ENCODE results near the gene MACF1. TPM values are rescaled to one million over a fixed set of nuclear protein-coding genes. Genes with fewer than 3 reads are reported as not detected.

Gene MACF1
- polyA plus RNA-seq, 1 of the 3 experiments (the other 2 are of a cell fraction): 37.6 TPM

- no peak overlapping the region for H2AFZ ChIP-seq (ENCODE audit: low read depth)
- H3K9ac ChIP-seq: no peak overlapping the region
- no peaks in the 10 kb centered on the region for H3K27me3 ChIP-seq (ENCODE audit: insufficient read depth)
- no peaks in the 10 kb centered on the region for H3K9me2 ChIP-seq
- H3K27ac ChIP-seq (ENCODE audit: low read depth in 2 of 2, low read length in 1 of 2): no peak overlapping the region
- H3F3A ChIP-seq (replicated peaks; ENCODE audit: insufficient read depth): peaks cover 9% of the 10 kb centered on the region
- no peak for TF ChIP-seq PBX3 (IDR thresholded peaks at IDR 0.05)
- TF ChIP-seq MAX (IDR thresholded peaks at IDR 0.05; ENCODE audit: low read depth): no peak
- no peak for TF ChIP-seq EP300 (IDR thresholded peaks at IDR 0.05; ENCODE audit: borderline replicate concordance in 1 of 2, low read depth in 1 of 2, low read length in 1 of 2)
- no peak for TF ChIP-seq MXI1 (IDR thresholded peaks at IDR 0.05; ENCODE audit: low read depth, low read length)
- no peak for TF ChIP-seq ELF1 (IDR thresholded peaks at IDR 0.05)
- ChIA-PET CTCF (interaction anchor here (0.6 to 2.6 kb wide), 3 partner anchors 15 to 149 kb away, joined by 3 to 16 read pairs (median 5); no protein-coding TSS in a partner anchor), POLR2A (no interaction called here)
- peaks cover 33% of the 10 kb centered on the region for H4K20me1 ChIP-seq (ENCODE audit: insufficient read depth)
- H3K9me3 ChIP-seq: no peaks in the 10 kb centered on the region
- H3K4me1 ChIP-seq (ENCODE audit: control insufficient read depth in 1 of 2, insufficient read depth in 2 of 2, low read depth in 1 of 2, low read length in 1 of 2): no peaks in the 10 kb centered on the region; a peak in 1 of 4 replicates
- H3K79me2 ChIP-seq (ENCODE audit: insufficient read depth): peaks cover 76% of the 10 kb centered on the region
- no peak for DNase-seq
- H3K36me3 ChIP-seq (replicated peaks in 1 of 2; ENCODE audit: control insufficient read depth in 1 of 2, insufficient read depth in 2 of 2, low read length in 1 of 2): peaks cover 85% of the 10 kb centered on the region in 2 experiments
- H3K4me2 ChIP-seq: no peak overlapping the region
- no peak overlapping the region for H3K4me3 ChIP-seq (ENCODE audit: low read depth in 2 of 2, low read length in 1 of 2)
Measured at GRCh38 chr1:39425634-39426033, 221.1 kb downstream of the MACF1 start.

- H3K36me3 ChIP-seq (replicated peaks in 1 of 2; ENCODE audit: control insufficient read depth in 1 of 2, insufficient read depth in 2 of 2, low read length in 1 of 2): peaks cover 92% of the 10 kb centered on the region in 2 experiments
- no peak overlapping the region for H3K4me2 ChIP-seq
- POLR2A ChIA-PET: no interaction called here
- H3K79me2 ChIP-seq (ENCODE audit: insufficient read depth): peaks cover 69% of the 10 kb centered on the region
- H3K9ac ChIP-seq: no peak overlapping the region
- TF ChIP-seq CHD2 (IDR thresholded peaks at IDR 0.05; ENCODE audit: low read length, partially characterized antibody) (no peak), RFX5 (IDR thresholded peaks at IDR 0.05; ENCODE audit: low read length) (no peak), USF2 (IDR thresholded peaks at IDR 0.05; ENCODE audit: borderline replicate concordance, low read depth, low read length) (no peak), RAD21 (IDR thresholded peaks at IDR 0.05; ENCODE audit: low read length) (no peak), PBX3 (IDR thresholded peaks at IDR 0.05) (no peak), FOSL2 (IDR thresholded peaks at IDR 0.05; ENCODE audit: borderline replicate concordance, low read depth) (no peak), EP300 (IDR thresholded peaks at IDR 0.05; ENCODE audit: borderline replicate concordance in 1 of 2, low read depth in 1 of 2, low read length in 1 of 2) (no peak), NFIC (IDR thresholded peaks at IDR 0.05; ENCODE audit: borderline replicate concordance) (no peak), GABPA (IDR thresholded peaks at IDR 0.05; ENCODE audit: low read depth) (no peak), JUND (IDR thresholded peaks at IDR 0.05) (no peak), ELF1 (IDR thresholded peaks at IDR 0.05) (no peak), GATA2 (CRISPR knock-in tag; IDR thresholded peaks at IDR 0.05) (no peak), FOXM1 (IDR thresholded peaks at IDR 0.05; ENCODE audit: low read depth) (no peak), ZBTB33 (IDR thresholded peaks at IDR 0.05; ENCODE audit: borderline replicate concordance, low read depth) (no peak), SIN3A (IDR thresholded peaks at IDR 0.05; ENCODE audit: borderline replicate concordance, low read depth, low read length) (no peak), MAX (IDR thresholded peaks at IDR 0.05; ENCODE audit: low read depth) (no peak), POLR2AphosphoS5 (IDR thresholded peaks at IDR 0.05; ENCODE audit: low read depth, low read length) (no peak)
- H3K27ac ChIP-seq (ENCODE audit: low read depth in 2 of 2, low read length in 1 of 2): no peak overlapping the region
- no peaks in the 10 kb centered on the region for H3K27me3 ChIP-seq (ENCODE audit: insufficient read depth)
- H3K9me2 ChIP-seq: no peaks in the 10 kb centered on the region
- H3F3A ChIP-seq (replicated peaks; ENCODE audit: insufficient read depth): peaks cover 11% of the 10 kb centered on the region
- CTCF ChIA-PET: interaction anchor here (0.6 kb wide), 2 partner anchors 33 to 150 kb away, joined by 3 read pairs; no protein-coding TSS in a partner anchor
- H3K4me3 ChIP-seq (ENCODE audit: low read depth in 2 of 2, low read length in 1 of 2): no peak overlapping the region
- H4K20me1 ChIP-seq (ENCODE audit: insufficient read depth): peaks cover 26% of the 10 kb centered on the region
- DNase-seq: no peak
- no peaks in the 10 kb centered on the region for H3K9me3 ChIP-seq
- H3K4me1 ChIP-seq (ENCODE audit: control insufficient read depth in 1 of 2, insufficient read depth in 2 of 2, low read depth in 1 of 2, low read length in 1 of 2): no peaks in the 10 kb centered on the region; a peak in 1 of 4 replicates
- 97% methylated on average over 1 of the region's 1 CpG for WGBS (ENCODE audit: low lambda C conversion rate)
- H2AFZ ChIP-seq (ENCODE audit: low read depth): no peak overlapping the region
Measured at GRCh38 chr1:39426346-39426745, 221.9 kb downstream of the MACF1 start.

All from SK-N-SH (cell line).